PC-3 (cell line): ENCODE results near the gene WDR59.

Experiments
- EZH2 ChIP-seq: fragments of 300-600 bp; sonication (generic); IDR thresholded peaks from one replicate; pipeline ENCODE4 v1.6.1; 2017; ENCODE audit warnings: antibody characterized with exemption, mild to moderate bottlenecking, low read length; ENCODE audit not compliant: unreplicated experiment
- TF ChIP-seq, protein P1 (sequence below): fragments of 300-600 bp; sonication (generic); conservative IDR thresholded peaks from 2 replicates; pipeline ENCODE4 v1.5.1; 2017; ENCODE audit warnings: antibody characterized with exemption, low read depth, mild to moderate bottlenecking, low read length

- TF ChIP-seq, protein P1, sequence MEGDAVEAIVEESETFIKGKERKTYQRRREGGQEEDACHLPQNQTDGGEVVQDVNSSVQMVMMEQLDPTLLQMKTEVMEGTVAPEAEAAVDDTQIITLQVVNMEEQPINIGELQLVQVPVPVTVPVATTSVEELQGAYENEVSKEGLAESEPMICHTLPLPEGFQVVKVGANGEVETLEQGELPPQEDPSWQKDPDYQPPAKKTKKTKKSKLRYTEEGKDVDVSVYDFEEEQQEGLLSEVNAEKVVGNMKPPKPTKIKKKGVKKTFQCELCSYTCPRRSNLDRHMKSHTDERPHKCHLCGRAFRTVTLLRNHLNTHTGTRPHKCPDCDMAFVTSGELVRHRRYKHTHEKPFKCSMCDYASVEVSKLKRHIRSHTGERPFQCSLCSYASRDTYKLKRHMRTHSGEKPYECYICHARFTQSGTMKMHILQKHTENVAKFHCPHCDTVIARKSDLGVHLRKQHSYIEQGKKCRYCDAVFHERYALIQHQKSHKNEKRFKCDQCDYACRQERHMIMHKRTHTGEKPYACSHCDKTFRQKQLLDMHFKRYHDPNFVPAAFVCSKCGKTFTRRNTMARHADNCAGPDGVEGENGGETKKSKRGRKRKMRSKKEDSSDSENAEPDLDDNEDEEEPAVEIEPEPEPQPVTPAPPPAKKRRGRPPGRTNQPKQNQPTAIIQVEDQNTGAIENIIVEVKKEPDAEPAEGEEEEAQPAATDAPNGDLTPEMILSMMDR: no peak
- TF ChIP-seq EZH2: no peak
These were observed 14.9 kb upstream of the WDR59 start for GRCh38 chr16:74999609-75000480.
